GM12878 (cell line): ENCODE data around the gene IKZF1. TPM values are rescaled to one million over a fixed set of nuclear protein-coding genes. Genes with fewer than 3 reads are reported as not detected.

Experiments
- ATF7 ChIP-seq: fragments of 450-650 bp; IDR thresholded peaks from 2 replicates; pipeline ENCODE4 v1.6.1; 2016; ENCODE audit warnings: low read depth, mild to moderate bottlenecking
- E2F4 ChIP-seq: IDR thresholded peaks from 2 replicates; pipeline ENCODE4 v1.6.1; 2012; ENCODE audit warnings: low read depth, low read length, improper control_type of control experiment
- E2F8 ChIP-seq: fragments of 450-650 bp; IDR thresholded peaks from 2 replicates; pipeline ENCODE4 v1.6.1; 2018; ENCODE audit warnings: mild to moderate bottlenecking, low read depth, moderate library complexity; ENCODE audit not compliant: partially characterized antibody
- HDGF ChIP-seq: fragments of 450-650 bp; IDR thresholded peaks from 2 replicates; pipeline ENCODE4 v1.6.1; 2016; ENCODE audit warnings: antibody characterized with exemption
- IRF4 ChIP-seq: IDR thresholded peaks from 2 replicates; pipeline ENCODE4 v1.6.1; 2011; ENCODE audit warnings: low read depth, low read length
- LARP7 ChIP-seq: fragments of 450-650 bp; IDR thresholded peaks from 2 replicates; pipeline ENCODE4 v1.6.1; 2017; ENCODE audit warnings: mild to moderate bottlenecking
- NFYA ChIP-seq: IDR thresholded peaks from 2 replicates; pipeline ENCODE4 v1.6.1; 2011; ENCODE audit warnings: low read depth, mild to moderate bottlenecking, low read length, improper control_type of control experiment, borderline replicate concordance
- NR2C1 ChIP-seq: fragments of 450-650 bp; IDR thresholded peaks from 2 replicates; pipeline ENCODE4 v1.6.1; 2017; ENCODE audit warnings: antibody characterized with exemption, mild to moderate bottlenecking, moderate library complexity
- PKNOX1 ChIP-seq: fragments of 450-650 bp; IDR thresholded peaks from 2 replicates; pipeline ENCODE4 v1.6.1; 2016; ENCODE audit warnings: mild to moderate bottlenecking
- PRDM15 ChIP-seq: fragments of 450-650 bp; formaldehyde crosslinking; IDR thresholded peaks from 2 replicates; pipeline ENCODE4 v1.4.0; 2020; ENCODE audit warnings: mild to moderate bottlenecking, moderate library complexity
- SMAD5 ChIP-seq: IDR thresholded peaks from 2 replicates; pipeline ENCODE4 v1.6.1; 2016; ENCODE audit warnings: antibody characterized with exemption, low read depth
- SRF ChIP-seq, 2 experiments: IDR thresholded peaks; 2 replicates each; pipeline ENCODE4 v1.6.1; 2011; ENCODE audit warnings: low read depth in 2 of 2, low read length in 2 of 2, mild to moderate bottlenecking in 1 of 2, moderate library complexity in 1 of 2
- TCF12 ChIP-seq: IDR thresholded peaks from 2 replicates; pipeline ENCODE4 v1.6.1; 2011; ENCODE audit warnings: low read depth, mild to moderate bottlenecking, low read length
- ZBTB4 ChIP-seq: fragments of 450-650 bp; formaldehyde crosslinking; IDR thresholded peaks from 2 replicates; pipeline ENCODE4 v1.4.0; 2022; ENCODE audit warnings: mild to moderate bottlenecking, moderate library complexity
- ZNF207 ChIP-seq: fragments of 450-650 bp; IDR thresholded peaks from 2 replicates; pipeline ENCODE4 v1.6.1; 2014; ENCODE audit warnings: antibody characterized with exemption, mild to moderate bottlenecking, borderline replicate concordance
- ZNF217 ChIP-seq: fragments of 450-650 bp; IDR thresholded peaks from 2 replicates; pipeline ENCODE4 v1.6.1; 2017; ENCODE audit warnings: antibody characterized with exemption, mild to moderate bottlenecking
- polyA plus RNA-seq, 11 experiments: library from polyadenylated mRNA; depleted of rRNA in 4 of 11; unstranded in 6 of 11; stranded (reverse) in 5 of 11; fragments of >200 nt; fragmentation: Nextera tagmentation in 4 of 11; fragmentation: Illumina TruSeq in 1 of 11; extraction: Ambion mirVana in 4 of 11; extraction: Trizol in 1 of 11; gene quantifications; 1 replicate in 1 of 11; 2 replicates in 10 of 11; pipeline versions ENCODE4 v1.2.1 to v1.2.3, GENCODE V29; 2011 to 2016; ENCODE audit warnings: inconsistent platforms in 2 of 11, missing spikeins in 2 of 11, low read depth in 1 of 11
- total RNA-seq, 4 experiments: library from RNA; depleted of rRNA in 3 of 4; stranded (reverse); fragments of >200 nt in 3 of 4; fragmentation: Illumina TruSeq in 1 of 4; extraction: Trizol in 1 of 4; gene quantifications; 2 replicates each; pipeline versions ENCODE4 v1.2.1 to v1.2.3, GENCODE V29; 2013 to 2021
- TF ChIP-seq, protein P1 (sequence below): fragments of 450-650 bp; IDR thresholded peaks from 2 replicates; pipeline ENCODE4 v1.6.1; 2017; ENCODE audit warnings: low read depth, mild to moderate bottlenecking, moderate library complexity

IKZF1 gene
- total and polyA plus RNA-seq, 10 of the 15 experiments (the other 5 are each of a cell fraction or from before 2014, with no cell fraction given) = 27.2 to 125 (median 71.6) TPM

- TF ChIP-seq PRDM15 (CRISPR knock-in tag) (no peak), SRF (IDR thresholded peaks at IDR 0.05; ENCODE audit: low read depth in 2 of 2, low read length in 2 of 2) (no peak), ATF7 (no peak), NR2C1 (no peak), HDGF (no peak), ZBTB4 (CRISPR knock-in tag) (no peak), NFYA (no peak), IRF4 (no peak), SMAD5 (no peak), E2F8 (no peak), LARP7 (no peak), TCF12 (no peak), PKNOX1 (no peak), ZNF217 (no peak; the same call in 1 of the 2 replicates), E2F4 (no peak), ZNF207 (no peak)
- TF ChIP-seq, protein P1, sequence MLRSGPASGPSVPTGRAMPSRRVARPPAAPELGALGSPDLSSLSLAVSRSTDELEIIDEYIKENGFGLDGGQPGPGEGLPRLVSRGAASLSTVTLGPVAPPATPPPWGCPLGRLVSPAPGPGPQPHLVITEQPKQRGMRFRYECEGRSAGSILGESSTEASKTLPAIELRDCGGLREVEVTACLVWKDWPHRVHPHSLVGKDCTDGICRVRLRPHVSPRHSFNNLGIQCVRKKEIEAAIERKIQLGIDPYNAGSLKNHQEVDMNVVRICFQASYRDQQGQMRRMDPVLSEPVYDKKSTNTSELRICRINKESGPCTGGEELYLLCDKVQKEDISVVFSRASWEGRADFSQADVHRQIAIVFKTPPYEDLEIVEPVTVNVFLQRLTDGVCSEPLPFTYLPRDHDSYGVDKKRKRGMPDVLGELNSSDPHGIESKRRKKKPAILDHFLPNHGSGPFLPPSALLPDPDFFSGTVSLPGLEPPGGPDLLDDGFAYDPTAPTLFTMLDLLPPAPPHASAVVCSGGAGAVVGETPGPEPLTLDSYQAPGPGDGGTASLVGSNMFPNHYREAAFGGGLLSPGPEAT = peak; percentile 70; the same call in 1 of the 2 replicates
Observed at GRCh38 chr7:50292165-50292757, 12.3 kb upstream of the IKZF1 start (continued).
